Measurements from ENCODE around the gene TRIM56. TPM values are rescaled to one million over a fixed set of nuclear protein-coding genes. Genes with fewer than 3 reads are reported as not detected.
"Not testable (repeated sequence)": the region's sequence is repeated elsewhere in the genome, so short reads cannot be mapped to it uniquely, and the experiment has no call there.

The TRIM56 gene
- total RNA-seq, 2 experiments from 2014 or later: 29.9 to 31.8 TPM

DNA sequence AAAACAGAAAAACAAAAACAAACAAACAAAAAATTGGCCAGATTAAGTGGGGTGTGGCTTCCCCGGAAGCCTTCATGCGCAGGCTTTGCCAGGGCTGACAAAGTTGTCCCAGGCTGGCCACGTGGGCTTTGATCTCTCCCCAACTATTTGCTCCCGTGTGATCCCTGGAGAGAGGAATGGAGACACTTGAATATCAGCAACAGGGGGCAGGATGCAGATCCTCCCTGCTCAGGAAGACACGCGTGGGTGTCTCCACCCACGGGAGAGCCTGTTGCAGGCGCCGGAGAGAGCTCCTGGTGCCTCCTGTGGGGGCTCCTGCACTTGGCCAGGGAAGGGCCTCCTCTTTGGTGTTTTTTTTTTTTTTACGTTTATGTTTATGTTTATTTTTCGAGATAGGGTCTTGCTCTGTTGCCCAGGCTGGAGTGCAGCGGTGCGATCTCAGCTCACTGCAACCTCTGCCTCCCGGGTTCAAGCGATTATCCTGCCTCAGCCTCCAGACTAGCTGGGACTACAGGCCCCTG lies 19.0 kb downstream of the TRIM56 start:
- peaks cover 39% of the 10 kb centered on the region for H3K27me3 Mint-ChIP-seq
- ATAC-seq (ENCODE audit: poor library complexity): no peak

DNA sequence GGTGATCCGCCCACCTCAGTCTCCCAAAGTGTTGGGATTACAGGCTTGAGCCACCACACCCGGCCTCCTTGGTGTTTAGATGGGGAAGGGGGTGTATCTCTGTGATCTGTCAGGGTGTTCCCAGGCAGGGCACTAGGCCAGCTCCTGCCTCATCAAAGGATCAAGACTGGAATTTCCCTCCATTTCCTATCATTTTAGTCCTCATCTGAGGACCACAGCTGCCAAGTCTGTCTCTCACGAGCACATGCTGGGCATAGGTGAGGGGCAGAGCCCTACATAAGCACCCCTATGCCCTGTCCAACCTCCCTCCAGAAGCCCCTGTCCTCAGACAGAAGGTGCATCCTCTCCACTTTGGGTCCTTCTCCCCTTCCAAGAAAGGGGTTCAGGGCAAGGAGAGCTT lies 19.5 kb downstream of the TRIM56 start:
- H3K4me1 Mint-ChIP-seq (ENCODE audit: low read depth): no peaks in the 10 kb centered on the region
- H3K9me3 Mint-ChIP-seq: no peaks in the 10 kb centered on the region
- Histone ChIP-seq H3K4me1 (ENCODE audit: insufficient read depth, low read length) (peaks cover 7% of the 10 kb centered on the region), H3K27ac (ENCODE audit: low read depth in 1 of 2, low read length in 2 of 2) (no peak overlapping the region), H3K9me3 (ENCODE audit: control insufficient read depth in 1 of 2, insufficient read depth in 1 of 2, low read length in 2 of 2) (peaks cover 0 to 7% of the 10 kb centered on the region in 2 experiments), H3K4me3 (ENCODE audit: low read length) (no peak overlapping the region), H3K36me3 (ENCODE audit: insufficient read depth, low read length) (no peaks in the 10 kb centered on the region), H3K27me3 (ENCODE audit: control insufficient read depth in 1 of 2, insufficient read depth in 2 of 2, low read length in 2 of 2) (peaks cover 26 to 34% of the 10 kb centered on the region in 2 experiments)
- peaks cover 43% of the 10 kb centered on the region for H3K27me3 Mint-ChIP-seq
- ChIA-PET POLR2A (no interaction called here), CTCF (interaction anchor here (1.1 kb wide), 1 partner anchor 9 kb away, joined by 3 read pairs; no protein-coding TSS in a partner anchor)
- intact Hi-C loops (cut with DNase I, micrococcal nuclease): no loop called here
- ATAC-seq (ENCODE audit: poor library complexity) (no peak), DNase-seq (no peak)
- no peak overlapping the region for H3K27ac Mint-ChIP-seq
- TF ChIP-seq, protein P1, sequence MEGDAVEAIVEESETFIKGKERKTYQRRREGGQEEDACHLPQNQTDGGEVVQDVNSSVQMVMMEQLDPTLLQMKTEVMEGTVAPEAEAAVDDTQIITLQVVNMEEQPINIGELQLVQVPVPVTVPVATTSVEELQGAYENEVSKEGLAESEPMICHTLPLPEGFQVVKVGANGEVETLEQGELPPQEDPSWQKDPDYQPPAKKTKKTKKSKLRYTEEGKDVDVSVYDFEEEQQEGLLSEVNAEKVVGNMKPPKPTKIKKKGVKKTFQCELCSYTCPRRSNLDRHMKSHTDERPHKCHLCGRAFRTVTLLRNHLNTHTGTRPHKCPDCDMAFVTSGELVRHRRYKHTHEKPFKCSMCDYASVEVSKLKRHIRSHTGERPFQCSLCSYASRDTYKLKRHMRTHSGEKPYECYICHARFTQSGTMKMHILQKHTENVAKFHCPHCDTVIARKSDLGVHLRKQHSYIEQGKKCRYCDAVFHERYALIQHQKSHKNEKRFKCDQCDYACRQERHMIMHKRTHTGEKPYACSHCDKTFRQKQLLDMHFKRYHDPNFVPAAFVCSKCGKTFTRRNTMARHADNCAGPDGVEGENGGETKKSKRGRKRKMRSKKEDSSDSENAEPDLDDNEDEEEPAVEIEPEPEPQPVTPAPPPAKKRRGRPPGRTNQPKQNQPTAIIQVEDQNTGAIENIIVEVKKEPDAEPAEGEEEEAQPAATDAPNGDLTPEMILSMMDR (IDR thresholded peaks at IDR 0.05): no peak
- no peak overlapping the region for H3K4me3 Mint-ChIP-seq
- no peaks in the 10 kb centered on the region for H3K36me3 Mint-ChIP-seq (ENCODE audit: low read depth)

More for the DNA sequence above, 19.0 kb downstream of the TRIM56 start:
- no peak overlapping the region for H3K27ac Mint-ChIP-seq
- H3K4me1 Mint-ChIP-seq (ENCODE audit: low read depth): no peaks in the 10 kb centered on the region
- H3K4me3 ChIP-seq (ENCODE audit: low read length): no peak overlapping the region
- TF ChIP-seq, protein P1 (IDR thresholded peaks at IDR 0.05): no peak
- H3K36me3 ChIP-seq (ENCODE audit: insufficient read depth, low read length): no peaks in the 10 kb centered on the region
- ChIA-PET CTCF (no interaction called here), POLR2A (no interaction called here)
- peaks cover 0 to 7% of the 10 kb centered on the region in 2 experiments for H3K9me3 ChIP-seq (ENCODE audit: control insufficient read depth in 1 of 2, insufficient read depth in 1 of 2, low read length in 2 of 2)
- no peaks in the 10 kb centered on the region for H3K9me3 Mint-ChIP-seq
- H3K4me3 Mint-ChIP-seq: no peak overlapping the region
- DNase-seq: no peak
- peaks cover 7% of the 10 kb centered on the region for H3K4me1 ChIP-seq (ENCODE audit: insufficient read depth, low read length)
- intact Hi-C loops (cut with DNase I, micrococcal nuclease): no loop called here
- peaks cover 26 to 34% of the 10 kb centered on the region in 2 experiments for H3K27me3 ChIP-seq (ENCODE audit: control insufficient read depth in 1 of 2, insufficient read depth in 2 of 2, low read length in 2 of 2)
- H3K36me3 Mint-ChIP-seq (ENCODE audit: low read depth): no peaks in the 10 kb centered on the region
- no peak overlapping the region for H3K27ac ChIP-seq (ENCODE audit: low read depth in 1 of 2, low read length in 2 of 2)

DNA sequence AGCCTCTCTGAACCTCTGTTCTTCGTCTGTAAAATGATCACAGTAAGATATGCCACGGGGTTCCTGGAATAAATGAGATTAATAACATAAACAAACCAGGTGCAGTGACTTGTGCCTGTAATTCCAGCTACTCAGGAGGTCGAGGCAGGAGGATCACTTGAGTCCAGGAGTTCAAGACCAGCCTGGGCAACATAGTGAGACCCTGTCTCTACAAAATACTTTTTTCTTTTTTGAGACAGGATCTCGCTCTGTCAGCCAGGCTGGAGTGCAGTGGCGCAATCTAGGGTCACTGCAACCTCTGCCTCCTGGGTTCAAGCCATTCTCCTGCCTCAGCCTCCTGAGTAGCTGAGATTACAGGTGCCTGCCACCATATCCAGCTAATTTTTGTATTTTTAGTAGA lies 20.0 kb downstream of the TRIM56 start:
- DNase-seq; H3K4me3 Mint-ChIP-seq; H3K36me3 Mint-ChIP-seq (ENCODE audit: low read depth); H3K36me3 ChIP-seq (ENCODE audit: insufficient read depth, low read length); ATAC-seq (ENCODE audit: poor library complexity); H3K4me1 Mint-ChIP-seq (ENCODE audit: low read depth); POLR2A ChIA-PET; H3K4me3 ChIP-seq (ENCODE audit: low read length); H3K27ac ChIP-seq (ENCODE audit: low read depth in 1 of 2, low read length in 2 of 2); H3K9me3 ChIP-seq (ENCODE audit: control insufficient read depth in 1 of 2, insufficient read depth in 1 of 2, low read length in 2 of 2); H3K9me3 Mint-ChIP-seq; H3K4me1 ChIP-seq (ENCODE audit: insufficient read depth, low read length); intact Hi-C loops (cut with DNase I, micrococcal nuclease); H3K27ac Mint-ChIP-seq: not testable (repeated sequence)
- H3K27me3 ChIP-seq (ENCODE audit: control insufficient read depth in 1 of 2, insufficient read depth in 2 of 2, low read length in 2 of 2): peaks cover 26 to 34% of the 10 kb centered on the region in 2 experiments
- H3K27me3 Mint-ChIP-seq: peaks cover 43% of the 10 kb centered on the region
- CTCF ChIA-PET: interaction anchor here (1.1 kb wide), 1 partner anchor 10 kb away, joined by 3 read pairs; no protein-coding TSS in a partner anchor

DNA sequence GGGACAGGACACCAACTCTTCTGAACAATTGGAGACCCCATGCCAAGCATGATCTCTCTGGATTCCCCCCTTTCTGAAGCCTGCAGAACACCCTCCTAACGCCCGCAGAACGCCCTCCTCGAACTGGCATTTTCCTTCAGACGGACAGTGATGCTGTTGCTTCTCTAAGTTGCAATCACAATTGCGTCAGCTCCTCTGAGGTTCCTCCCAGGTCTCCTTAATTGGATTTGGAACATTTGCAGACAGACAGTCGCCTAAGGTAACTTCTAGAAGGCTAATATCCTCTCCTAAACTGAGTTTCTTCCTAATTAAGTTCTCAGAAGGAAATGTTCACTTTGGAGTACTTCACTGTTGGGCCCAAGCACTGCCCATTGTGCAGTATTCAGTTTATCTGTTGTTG lies 21.1 kb downstream of the TRIM56 start:
- Mint-ChIP-seq H3K4me1 (ENCODE audit: low read depth) (no peaks in the 10 kb centered on the region), H3K27me3 (peaks cover 35% of the 10 kb centered on the region), H3K27ac (no peak overlapping the region), H3K36me3 (ENCODE audit: low read depth) (no peaks in the 10 kb centered on the region), H3K9me3 (no peaks in the 10 kb centered on the region), H3K4me3 (no peak overlapping the region)
- peaks cover 18 to 24% of the 10 kb centered on the region in 2 experiments for H3K27me3 ChIP-seq (ENCODE audit: control insufficient read depth in 1 of 2, insufficient read depth in 2 of 2, low read length in 2 of 2)
- DNase-seq (no peak), ATAC-seq (ENCODE audit: poor library complexity) (no peak)
- TF ChIP-seq, protein P1 (IDR thresholded peaks at IDR 0.05): no peak
- intact Hi-C loops (cut with DNase I, micrococcal nuclease): no loop called here
- H3K4me3 ChIP-seq (ENCODE audit: low read length): no peak overlapping the region
- no peaks in the 10 kb centered on the region for H3K4me1 ChIP-seq (ENCODE audit: insufficient read depth, low read length)
- CTCF ChIA-PET: interaction anchor here (1.0 kb wide), 1 partner anchor 29 kb away, joined by 3 read pairs; no protein-coding TSS in a partner anchor
- POLR2A ChIA-PET: no interaction called here
- no peaks in the 10 kb centered on the region for H3K36me3 ChIP-seq (ENCODE audit: insufficient read depth, low read length)
- no peak overlapping the region for H3K27ac ChIP-seq (ENCODE audit: low read depth in 1 of 2, low read length in 2 of 2)
- no peaks in the 10 kb centered on the region for H3K9me3 ChIP-seq (ENCODE audit: control insufficient read depth in 1 of 2, insufficient read depth in 1 of 2, low read length in 2 of 2)

All from CD4-positive, alpha-beta T cell (primary cell).